ENCODE data around the gene BOLA3.

Gene BOLA3

DNA sequence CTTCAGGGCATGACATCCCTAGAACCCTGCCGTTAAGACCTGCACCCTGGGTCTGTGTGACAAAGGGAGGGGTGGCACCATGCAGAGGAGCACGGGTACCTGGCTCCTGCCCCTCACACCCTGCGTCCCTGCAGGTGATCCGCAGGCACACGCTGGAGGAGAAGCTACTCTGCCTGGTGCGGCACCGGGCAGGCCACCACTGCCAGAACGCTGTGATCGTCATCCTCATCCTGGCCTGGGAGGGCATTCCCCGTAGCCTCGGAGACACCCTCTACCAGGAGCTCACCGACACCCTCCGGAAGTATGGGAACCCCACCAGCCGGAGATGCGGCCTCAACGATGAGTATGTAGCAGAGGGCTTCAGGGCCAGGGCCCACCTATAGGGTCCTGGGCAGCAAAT is 60.0 kb downstream of the BOLA3 start:
- H3K36me3 ChIP-seq (ENCODE audit: insufficient read depth, low read length): peaks cover 29% of the 10 kb centered on the region
- no peak overlapping the region for H3K4me2 ChIP-seq (ENCODE audit: low read length)
- H3K4me1 ChIP-seq (ENCODE audit: control insufficient read depth, insufficient read depth, low read length): no peaks in the 10 kb centered on the region
- H3K4me3 ChIP-seq (ENCODE audit: low read length): no peak overlapping the region
- H3K27me3 ChIP-seq (ENCODE audit: control insufficient read depth, insufficient read depth, low read length): no peaks in the 10 kb centered on the region
- no peak overlapping the region for H3K9ac ChIP-seq (ENCODE audit: low read depth, low read length)
- no peaks in the 10 kb centered on the region for H3K9me3 ChIP-seq (replicated peaks; ENCODE audit: low read length)

- Histone ChIP-seq H3K9me3 (replicated peaks; ENCODE audit: low read length) (no peaks in the 10 kb centered on the region), H3K4me2 (ENCODE audit: low read length) (no peak overlapping the region), H3K4me1 (ENCODE audit: control insufficient read depth, insufficient read depth, low read length) (no peaks in the 10 kb centered on the region), H3K9ac (ENCODE audit: low read depth, low read length) (no peak overlapping the region), H3K27me3 (ENCODE audit: control insufficient read depth, insufficient read depth, low read length) (no peaks in the 10 kb centered on the region), H3K36me3 (ENCODE audit: insufficient read depth, low read length) (peaks cover 29% of the 10 kb centered on the region), H3K4me3 (ENCODE audit: low read length) (no peak overlapping the region)
Observed at GRCh38 chr2:74086021-74086420, 61.7 kb downstream of the BOLA3 start.
